PC-9 (cell line): ENCODE data around the gene SFT2D1. TPM values are rescaled to one million over a fixed set of nuclear protein-coding genes. Genes with fewer than 3 reads are reported as not detected.

Experiments used
- BruUV-seq: library from RNA; stranded (reverse); fragments of 400-500 nt; replicated peaks from 2 replicates; lab custom pipeline; 2021; lab: Mats Ljungman, UMichigan
- CTCF ChIA-PET: fragments of 300-600 bp; sonication (Branson Sonifier 250); formaldehyde crosslinking; loops from one replicate; lab custom pipeline; 2022; ENCODE audit warnings: antibody characterized with exemption; lab: Charles Lee
- POLR2A ChIA-PET: fragments of 300-600 bp; sonication (Branson Sonifier 250); formaldehyde crosslinking; loops from one replicate; lab custom pipeline; 2022; ENCODE audit warnings: antibody characterized with exemption; ENCODE audit not compliant: unreplicated experiment; lab: Charles Lee
- DNase-seq, 2 experiments: peaks; one replicate each; pipeline versions ENCODE4 v3.0.0 to v3.0.0-alpha.2; 2015 to 2022; ENCODE audit warnings: mixed read lengths in 1 of 2
- H2AFZ ChIP-seq: fragments of 200-600 bp; sonication (generic); 2 replicates; pipeline ENCODE4 v1.8.1; 2017; ENCODE audit warnings: antibody characterized with exemption
- H3F3A ChIP-seq: fragments of 200-600 bp; sonication (generic); 2 replicates; pipeline ENCODE4 v1.8.1; 2017; ENCODE audit warnings: antibody characterized with exemption, mild to moderate bottlenecking, low read depth; ENCODE audit not compliant: insufficient read depth
- H3K27ac ChIP-seq: fragments of 200-600 bp; sonication (generic); 2 replicates; pipeline ENCODE4 v1.6.1; 2016; ENCODE audit warnings: mixed run types
- H3K27me3 ChIP-seq: fragments of 200-600 bp; sonication (generic); 2 replicates; pipeline ENCODE4 v1.6.1; 2016; ENCODE audit warnings: low read depth, mixed run types; ENCODE audit not compliant: insufficient read depth
- H3K36me3 ChIP-seq: fragments of 200-600 bp; sonication (generic); 2 replicates; pipeline ENCODE4 v1.6.1; 2016; ENCODE audit warnings: low read depth, mixed run types
- H3K4me1 ChIP-seq: fragments of 200-600 bp; sonication (generic); replicated peaks from 2 replicates; pipeline ENCODE4 v1.6.1; 2016; ENCODE audit warnings: mixed run types; ENCODE audit not compliant: insufficient read depth
- H3K4me2 ChIP-seq: fragments of 200-600 bp; sonication (generic); 2 replicates; pipeline ENCODE4 v1.6.1; 2017; ENCODE audit warnings: mixed run types
- H3K4me3 ChIP-seq: fragments of 200-600 bp; sonication (generic); 2 replicates; pipeline ENCODE4 v1.6.1; 2016; ENCODE audit warnings: mixed run types
- H3K79me2 ChIP-seq: fragments of 200-600 bp; sonication (generic); 2 replicates; pipeline ENCODE4 v1.6.1; 2017; ENCODE audit warnings: low read depth, mixed run types
- H3K9me2 ChIP-seq: fragments of 200-600 bp; sonication (generic); 2 replicates; pipeline ENCODE4 v1.8.1; 2017; ENCODE audit warnings: mild to moderate bottlenecking; ENCODE audit not compliant: insufficient read depth
- H3K9me3 ChIP-seq: fragments of 200-600 bp; sonication (generic); 2 replicates; pipeline ENCODE4 v1.8.1; 2016; ENCODE audit warnings: low read depth; ENCODE audit not compliant: insufficient read depth
- H4K20me1 ChIP-seq: fragments of 200-600 bp; sonication (generic); 2 replicates; pipeline ENCODE4 v1.8.1; 2017; ENCODE audit not compliant: insufficient read depth
- CTCF ChIP-seq: fragments of 200-600 bp; sonication (generic); conservative IDR thresholded peaks from 2 replicates; pipeline ENCODE4 v1.6.1; 2017; ENCODE audit warnings: mixed run types, antibody characterized with exemption, mild to moderate bottlenecking, moderate library complexity
- EZH2 ChIP-seq: fragments of 200-600 bp; sonication (generic); IDR thresholded peaks from 2 replicates; pipeline ENCODE4 v1.8.0; 2017; ENCODE audit warnings: antibody characterized with exemption, low read depth
- intact Hi-C: fragments of 100-400 bp; cut with micrococcal nuclease; formaldehyde crosslinking; loops from one replicate; pipeline ENCODE4 v1.10.0; 2022; ENCODE audit not compliant: unreplicated experiment
- total RNA-seq: library from RNA; stranded (reverse); gene quantifications from 2 replicates; pipeline ENCODE4 v1.2.3, GENCODE V29; 2021

SFT2D1 gene
- total RNA-seq, 1 experiment from 2014 or later, result 39.9 TPM

- Histone ChIP-seq H2AFZ (no peak overlapping the region), H3K27ac (no peak overlapping the region), H3K9me3 (no peaks in the 10 kb centered on the region), H3K79me2 (no peaks in the 10 kb centered on the region), H3K4me3 (no peak overlapping the region), H3K4me1 (0 out of 2 replicates have a peak, but pooled peaks cover 5% of the 10 kb centered on the region), H3K9me2 (no peaks in the 10 kb centered on the region), H4K20me1 (no peaks in the 10 kb centered on the region), H3K4me2 (peak overlapping the region; percentile 41; the same call in 1 of the 2 replicates), H3K36me3 (no peaks in the 10 kb centered on the region), H3F3A (no peaks in the 10 kb centered on the region), H3K27me3 (peaks cover 17% of the 10 kb centered on the region)
- intact Hi-C loops, result no loop called here
- BruUV-seq, result no TSS peak
- POLR2A ChIA-PET, result no interaction called here
- TF ChIP-seq CTCF, result no peak
- TF ChIP-seq EZH2, result no peak
- CTCF ChIA-PET, result no interaction called here
- no peak for DNase-seq
Measured at GRCh38 chr6:166351715-166352285, 9.5 kb upstream of the SFT2D1 start.

GRCh38 chr6:166348305-166348949, 6.1 kb upstream of the SFT2D1 start:
- no peak for TF ChIP-seq EZH2
- TF ChIP-seq CTCF, result no peak
- no peak for DNase-seq
- Histone ChIP-seq H3K9me3 (no peaks in the 10 kb centered on the region), H3K79me2 (0 out of 2 replicates have a peak, but pooled peaks cover 3% of the 10 kb centered on the region), H3K36me3 (no peaks in the 10 kb centered on the region), H3F3A (no peaks in the 10 kb centered on the region), H3K9me2 (no peaks in the 10 kb centered on the region), H3K27ac (no peak overlapping the region), H2AFZ (no peak overlapping the region), H4K20me1 (no peaks in the 10 kb centered on the region), H3K4me3 (no peak overlapping the region), H3K4me1 (peaks cover 7% of the 10 kb centered on the region), H3K4me2 (no peak overlapping the region), H3K27me3 (no peaks in the 10 kb centered on the region; the same call in 1 of the 2 replicates)
- no TSS peak for BruUV-seq
- POLR2A ChIA-PET, result no interaction called here
- intact Hi-C loops, result no loop called here
- CTCF ChIA-PET, result no interaction called here

DNA sequence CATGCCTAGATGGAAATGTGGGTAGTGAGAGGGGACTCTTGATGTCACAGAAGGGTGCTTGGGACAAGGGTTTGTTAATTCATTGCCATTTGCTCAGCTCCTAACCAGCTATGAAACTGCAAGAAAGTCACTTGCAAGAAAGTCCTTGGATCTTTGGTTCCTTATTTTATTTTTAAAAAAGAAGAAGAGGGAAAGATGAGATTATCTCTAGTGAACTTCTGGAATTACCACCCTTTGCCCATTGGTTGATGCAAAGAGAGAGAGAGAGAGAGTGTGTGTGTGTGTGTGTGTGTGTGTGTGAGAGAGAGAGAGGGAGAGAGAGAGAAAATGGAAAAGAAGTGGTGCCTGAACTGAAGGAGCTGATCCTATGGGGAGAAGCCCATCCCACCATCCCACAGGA, 4.6 kb upstream of the SFT2D1 start:
- no TSS peak for BruUV-seq
- H3K4me1 ChIP-seq, result peaks cover 8% of the 10 kb centered on the region
- H3F3A ChIP-seq, result no peaks in the 10 kb centered on the region
- POLR2A ChIA-PET, result no interaction called here
- DNase-seq, result no peak
- no peak overlapping the region for H2AFZ ChIP-seq
- intact Hi-C loops, result no loop called here
- CTCF ChIA-PET, result no interaction called here
- no peaks in the 10 kb centered on the region for H4K20me1 ChIP-seq
- no peaks in the 10 kb centered on the region for H3K9me2 ChIP-seq
- H3K36me3 ChIP-seq, result no peaks in the 10 kb centered on the region
- H3K79me2 ChIP-seq, result peaks cover 10% of the 10 kb centered on the region
- TF ChIP-seq EZH2, result no peak
- no peak for TF ChIP-seq CTCF
- H3K4me3 ChIP-seq, result no peak overlapping the region
- no peaks in the 10 kb centered on the region for H3K27me3 ChIP-seq
- H3K4me2 ChIP-seq, result no peak overlapping the region
- no peak overlapping the region for H3K27ac ChIP-seq
- H3K9me3 ChIP-seq, result no peaks in the 10 kb centered on the region
